Measurements from ENCODE around the gene NANS.

- TF ChIP-seq, protein P1, sequence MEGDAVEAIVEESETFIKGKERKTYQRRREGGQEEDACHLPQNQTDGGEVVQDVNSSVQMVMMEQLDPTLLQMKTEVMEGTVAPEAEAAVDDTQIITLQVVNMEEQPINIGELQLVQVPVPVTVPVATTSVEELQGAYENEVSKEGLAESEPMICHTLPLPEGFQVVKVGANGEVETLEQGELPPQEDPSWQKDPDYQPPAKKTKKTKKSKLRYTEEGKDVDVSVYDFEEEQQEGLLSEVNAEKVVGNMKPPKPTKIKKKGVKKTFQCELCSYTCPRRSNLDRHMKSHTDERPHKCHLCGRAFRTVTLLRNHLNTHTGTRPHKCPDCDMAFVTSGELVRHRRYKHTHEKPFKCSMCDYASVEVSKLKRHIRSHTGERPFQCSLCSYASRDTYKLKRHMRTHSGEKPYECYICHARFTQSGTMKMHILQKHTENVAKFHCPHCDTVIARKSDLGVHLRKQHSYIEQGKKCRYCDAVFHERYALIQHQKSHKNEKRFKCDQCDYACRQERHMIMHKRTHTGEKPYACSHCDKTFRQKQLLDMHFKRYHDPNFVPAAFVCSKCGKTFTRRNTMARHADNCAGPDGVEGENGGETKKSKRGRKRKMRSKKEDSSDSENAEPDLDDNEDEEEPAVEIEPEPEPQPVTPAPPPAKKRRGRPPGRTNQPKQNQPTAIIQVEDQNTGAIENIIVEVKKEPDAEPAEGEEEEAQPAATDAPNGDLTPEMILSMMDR (IDR thresholded peaks at IDR 0.05; ENCODE audit: control extremely low read depth in 1 of 3, insufficient read depth in 1 of 3, low read depth in 1 of 3, low read length in 3 of 3): no peak
- TF ChIP-seq YY1 (IDR thresholded peaks at IDR 0.05; ENCODE audit: low read depth, low read length): no peak
Observed at GRCh38 chr9:98016137-98016680, 40.3 kb upstream of the NANS start.
